IMR-90 (cell line): ENCODE measurements around the gene MEGF11. TPM values are rescaled to one million over a fixed set of nuclear protein-coding genes. Genes with fewer than 3 reads are reported as not detected.

ENCODE experiments used
- ATAC-seq: fragments of 200-7000 bp; cut with Tn5 transposase; 2 replicates; pipeline ENCODE4 v1.9.1; 2020; ENCODE audit warnings: low read depth, mild to moderate bottlenecking, moderate library complexity
- BruUV-seq: library from RNA; stranded (reverse); fragments of 400-500 nt; replicated peaks from 2 replicates; lab custom pipeline; 2021; lab: Mats Ljungman, UMichigan
- CTCF ChIA-PET: fragments of 300-600 bp; formaldehyde crosslinking; extraction: SDS; loops from one replicate; lab custom pipeline; 2021; ENCODE audit warnings: antibody characterized with exemption; lab: Yijun Ruan, JAX
- POLR2A ChIA-PET: fragments of 300-600 bp; sonication (Branson Sonifier 250); formaldehyde crosslinking; loops from one replicate; lab custom pipeline; 2022; ENCODE audit warnings: antibody characterized with exemption; ENCODE audit not compliant: unreplicated experiment; lab: Charles Lee
- DNase-seq: peaks from one replicate; pipeline ENCODE4 v3.0.0; 2013
- H2AFZ ChIP-seq: replicated peaks from 2 replicates; pipeline ENCODE3; 2013; ENCODE audit warnings: low read length, mild to moderate bottlenecking; ENCODE audit not compliant: poor library complexity
- H2AK5ac ChIP-seq: 2 replicates; pipeline ENCODE4 v1.6.1; 2013; ENCODE audit warnings: low read depth, low read length, inconsistent platforms
- H2AK9ac ChIP-seq: replicated peaks from 2 replicates; pipeline ENCODE3; 2013; ENCODE audit warnings: mild to moderate bottlenecking, low read depth, low read length, moderate library complexity; ENCODE audit not compliant: poor library complexity
- H2BK120ac ChIP-seq: 2 replicates; pipeline ENCODE4 v1.6.1; 2013; ENCODE audit warnings: low read depth, low read length, inconsistent platforms
- H2BK15ac ChIP-seq: 3 replicates; pipeline ENCODE4 v1.6.1; 2013; ENCODE audit warnings: low read depth, low read length, inconsistent platforms
- H2BK20ac ChIP-seq: 2 replicates; pipeline ENCODE4 v1.6.1; 2013; ENCODE audit warnings: low read depth, mild to moderate bottlenecking, inconsistent platforms, low read length, moderate library complexity
- H2BK5ac ChIP-seq: 2 replicates; pipeline ENCODE4 v1.6.1; 2013; ENCODE audit warnings: mild to moderate bottlenecking, low read depth, low read length, inconsistent platforms; ENCODE audit not compliant: poor library complexity, severe bottlenecking
- H3K14ac ChIP-seq: replicated peaks from 2 replicates; pipeline ENCODE4 v1.6.1; 2013; ENCODE audit warnings: low read depth, low read length, inconsistent platforms
- H3K18ac ChIP-seq: 2 replicates; pipeline ENCODE4 v1.6.1; 2013; ENCODE audit warnings: low read depth, low read length, control low read depth
- H3K23ac ChIP-seq: 2 replicates; pipeline ENCODE4 v1.6.1; 2013; ENCODE audit warnings: low read depth, low read length, inconsistent platforms
- H3K27ac ChIP-seq: 2 replicates; pipeline ENCODE4 v1.5.1; 2013; ENCODE audit warnings: mild to moderate bottlenecking, control low read depth, low read length; ENCODE audit not compliant: insufficient read depth
- H3K27me3 ChIP-seq: 2 replicates; pipeline ENCODE4 v1.6.1; 2013; ENCODE audit warnings: low read length; ENCODE audit not compliant: control insufficient read depth, insufficient read depth
- H3K36me3 ChIP-seq: 2 replicates; pipeline ENCODE4 v1.6.1; 2013; ENCODE audit warnings: low read length, mixed read lengths; ENCODE audit not compliant: control insufficient read depth, insufficient read depth
- H3K4ac ChIP-seq: 2 replicates; pipeline ENCODE4 v1.6.1; 2013; ENCODE audit warnings: low read depth, low read length, inconsistent platforms
- H3K4me1 ChIP-seq: 2 replicates; pipeline ENCODE4 v1.6.1; 2013; ENCODE audit warnings: low read length, mixed read lengths; ENCODE audit not compliant: control insufficient read depth, insufficient read depth
- H3K4me2 ChIP-seq: 2 replicates; pipeline ENCODE4 v1.6.1; 2013; ENCODE audit warnings: low read depth, mild to moderate bottlenecking, control low read depth, low read length, moderate library complexity
- H3K4me3 ChIP-seq: 2 replicates; pipeline ENCODE4 v1.5.1; 2013; ENCODE audit warnings: low read depth, mild to moderate bottlenecking, control low read depth, low read length, moderate library complexity; ENCODE audit not compliant: insufficient read depth
- H3K56ac ChIP-seq: 2 replicates; pipeline ENCODE4 v1.6.1; 2013; ENCODE audit warnings: low read length, inconsistent platforms; ENCODE audit not compliant: insufficient read depth; ENCODE audit errors: extremely low read depth
- H3K79me1 ChIP-seq, 2 experiments: 2 replicates each; pipeline ENCODE4 v1.6.1; 2013; ENCODE audit warnings: low read length in 2 of 2, inconsistent platforms in 1 of 2, low read depth in 1 of 2
- H3K9ac ChIP-seq: 2 replicates; pipeline ENCODE4 v1.6.1; 2013; ENCODE audit warnings: low read depth, low read length, control low read depth
- H3K9me1 ChIP-seq: 2 replicates; pipeline ENCODE4 v1.6.1; 2013; ENCODE audit warnings: low read length, inconsistent platforms; ENCODE audit not compliant: insufficient read depth
- H3K9me3 ChIP-seq: 2 replicates; pipeline ENCODE4 v1.6.1; 2013; ENCODE audit warnings: low read length; ENCODE audit not compliant: control insufficient read depth, insufficient read depth
- H4K20me1 ChIP-seq: 2 replicates; pipeline ENCODE4 v1.6.1; 2013; ENCODE audit warnings: low read length, inconsistent platforms; ENCODE audit not compliant: insufficient read depth
- H4K5ac ChIP-seq: 2 replicates; pipeline ENCODE4 v1.6.1; 2013; ENCODE audit warnings: mild to moderate bottlenecking, low read depth, low read length, control low read depth
- H4K8ac ChIP-seq, 2 experiments: 2 replicates each; pipeline ENCODE4 v1.6.1; 2013; ENCODE audit warnings: low read depth in 2 of 2, low read length in 2 of 2, control low read depth in 1 of 2, inconsistent platforms in 1 of 2
- H4K91ac ChIP-seq: 2 replicates; pipeline ENCODE4 v1.6.1; 2013; ENCODE audit warnings: low read depth, low read length, inconsistent platforms; ENCODE audit not compliant: insufficient read depth
- BHLHE40 ChIP-seq: fragments of 150-350 bp; IDR thresholded peaks from 2 replicates; pipeline ENCODE4 v1.6.1; 2016; ENCODE audit warnings: mild to moderate bottlenecking, low read depth, low read length
- CEBPB ChIP-seq: IDR thresholded peaks from 2 replicates; pipeline ENCODE4 v1.6.1; 2012; ENCODE audit warnings: low read depth, low read length, improper control_type of control experiment
- CHD1 ChIP-seq: IDR thresholded peaks from 2 replicates; pipeline ENCODE4 v1.6.1; 2012; ENCODE audit warnings: low read depth, low read length, improper control_type of control experiment
- FOS ChIP-seq: fragments of 150-350 bp; IDR thresholded peaks from 2 replicates; pipeline ENCODE4 v1.6.1; 2016; ENCODE audit warnings: low read depth, low read length
- MAFK ChIP-seq: IDR thresholded peaks from 2 replicates; pipeline ENCODE4 v1.6.1; 2012; ENCODE audit warnings: low read depth, low read length, improper control_type of control experiment
- MAZ ChIP-seq: IDR thresholded peaks from 2 replicates; pipeline ENCODE4 v1.6.1; 2012; ENCODE audit warnings: low read depth, mild to moderate bottlenecking, low read length, improper control_type of control experiment, moderate library complexity, borderline replicate concordance
- MXI1 ChIP-seq: IDR thresholded peaks from 2 replicates; pipeline ENCODE4 v1.6.1; 2012; ENCODE audit warnings: low read depth, mild to moderate bottlenecking, low read length, moderate library complexity, borderline replicate concordance
- NFE2L2 ChIP-seq: fragments of 150-350 bp; IDR thresholded peaks from 2 replicates; pipeline ENCODE4 v1.6.1; 2016; ENCODE audit warnings: low read depth, mild to moderate bottlenecking, low read length
- POLR2A ChIP-seq: IDR thresholded peaks from 2 replicates; pipeline ENCODE4 v1.6.1; 2012; ENCODE audit warnings: mild to moderate bottlenecking, low read depth, low read length
- RAD21 ChIP-seq: IDR thresholded peaks from 2 replicates; pipeline ENCODE4 v1.6.1; 2012; ENCODE audit warnings: low read length, improper control_type of control experiment
- RCOR1 ChIP-seq: IDR thresholded peaks from 2 replicates; pipeline ENCODE4 v1.6.1; 2012; ENCODE audit warnings: mild to moderate bottlenecking, low read length, improper control_type of control experiment; ENCODE audit not compliant: insufficient replicate concordance
- RFX5 ChIP-seq: IDR thresholded peaks from 2 replicates; pipeline ENCODE4 v1.8.0; 2012; ENCODE audit warnings: low read depth, mild to moderate bottlenecking, low read length, moderate library complexity
- SMC3 ChIP-seq: fragments of 150-350 bp; IDR thresholded peaks from 2 replicates; pipeline ENCODE4 v1.6.1; 2016; ENCODE audit warnings: low read depth, mild to moderate bottlenecking, antibody characterized with exemption, low read length, moderate library complexity
- WGBS, 2 experiments: methylation state at CpG; one replicate each; pipeline versions ENCODE4 v1.1.5 to v1.1.7; 2013; ENCODE audit warnings: missing lambda C conversion rate in 2 of 2; ENCODE audit not compliant: insufficient read length in 1 of 2; ENCODE audit errors: extremely low coverage in 2 of 2; 5-methylcytosine and 5-hydroxymethylcytosine counted together
- dilution Hi-C: fragments of 300-500 bp; cut with HindIII; formaldehyde crosslinking; loops from one replicate; pipeline ENCODE4 v1.14.3; 2018; ENCODE audit warnings: low sequenced_read_pairs; ENCODE audit not compliant: unreplicated experiment
- in situ Hi-C: fragments of 300-500 bp; cut with MboI; formaldehyde crosslinking; loops from 3 replicates; pipeline ENCODE4 v1.14.3; 2019; ENCODE audit warnings: low sequenced_read_pairs, inconsistent platforms, mixed read lengths
- intact Hi-C: fragments of 100-400 bp; cut with micrococcal nuclease; formaldehyde crosslinking; loops from 2 replicates; pipeline ENCODE4 v1.10.0; 2022
- polyA plus RNA-seq, 3 experiments: library from polyadenylated mRNA; depleted of rRNA; stranded (reverse); fragments of >200 nt; gene quantifications; 2 replicates each; pipeline ENCODE4 v1.2.3, GENCODE V29; 2012; ENCODE audit warnings: low replicate concordance in 1 of 3
- total RNA-seq: library from RNA; depleted of rRNA; stranded (reverse); fragments of >200 nt; gene quantifications from 2 replicates; pipeline ENCODE4 v1.2.3, GENCODE V29; 2012
- TF ChIP-seq, protein P1 (sequence below): fragments of 150-350 bp; IDR thresholded peaks from 2 replicates; pipeline ENCODE4 v1.6.1; 2016; ENCODE audit warnings: low read depth, mild to moderate bottlenecking, low read length, moderate library complexity, borderline replicate concordance
- TF ChIP-seq, protein P2 (sequence below): fragments of 150-350 bp; IDR thresholded peaks from 2 replicates; pipeline ENCODE4 v1.6.1; 2017; ENCODE audit warnings: mild to moderate bottlenecking, antibody characterized with exemption, low read length, low read depth
- TF ChIP-seq, protein P3 (sequence below): conservative IDR thresholded peaks from 2 replicates; pipeline ENCODE4 v1.5.1; 2012; ENCODE audit warnings: mild to moderate bottlenecking, low read depth, low read length, improper control_type of control experiment

The MEGF11 gene
- total and polyA plus RNA-seq, 2 of the 4 experiments (the other 2 are of a cell fraction) = not detected

DNA sequence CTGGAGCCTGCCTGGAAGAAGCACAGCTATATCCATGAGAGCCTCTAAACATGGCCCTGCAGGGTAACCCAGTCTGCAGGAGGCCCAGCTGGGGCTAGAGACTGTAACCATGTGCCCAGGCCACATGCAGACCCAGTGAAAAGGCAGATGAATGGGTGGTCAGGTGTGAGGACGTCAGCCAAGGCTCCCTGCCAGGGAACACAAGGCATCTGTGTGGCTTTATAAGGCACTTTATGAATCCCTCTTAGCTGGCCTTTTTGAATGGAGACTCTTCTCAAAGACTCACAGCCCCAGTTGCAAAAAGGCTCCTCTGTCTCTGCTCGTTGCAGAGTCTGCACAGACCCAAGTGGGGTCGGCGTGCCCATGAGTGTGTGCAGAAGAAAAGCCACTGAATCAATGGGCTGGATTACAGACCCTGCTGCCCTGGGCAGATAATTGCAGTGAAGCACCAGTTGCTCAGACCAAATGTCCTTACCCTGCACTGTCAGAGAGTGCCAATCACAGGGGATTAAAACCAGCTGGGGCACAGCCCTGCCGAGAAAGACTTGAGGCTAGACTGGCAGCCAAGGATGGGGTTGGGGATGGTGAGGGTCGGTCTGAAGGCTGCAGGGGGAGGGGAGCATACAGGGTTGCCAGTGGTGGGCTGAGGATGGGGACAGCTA is 230.1 kb downstream of the MEGF11 start:
- no peak overlapping the region for H2AFZ ChIP-seq
- TF ChIP-seq RFX5 (no peak), RCOR1 (no peak), POLR2A (no peak), MXI1 (no peak), FOS (no peak), NFE2L2 (no peak), SMC3 (no peak), RAD21 (no peak), MAFK (no peak), MAZ (no peak), CHD1 (no peak), CEBPB (no peak), BHLHE40 (no peak)
- TF ChIP-seq, protein P1, sequence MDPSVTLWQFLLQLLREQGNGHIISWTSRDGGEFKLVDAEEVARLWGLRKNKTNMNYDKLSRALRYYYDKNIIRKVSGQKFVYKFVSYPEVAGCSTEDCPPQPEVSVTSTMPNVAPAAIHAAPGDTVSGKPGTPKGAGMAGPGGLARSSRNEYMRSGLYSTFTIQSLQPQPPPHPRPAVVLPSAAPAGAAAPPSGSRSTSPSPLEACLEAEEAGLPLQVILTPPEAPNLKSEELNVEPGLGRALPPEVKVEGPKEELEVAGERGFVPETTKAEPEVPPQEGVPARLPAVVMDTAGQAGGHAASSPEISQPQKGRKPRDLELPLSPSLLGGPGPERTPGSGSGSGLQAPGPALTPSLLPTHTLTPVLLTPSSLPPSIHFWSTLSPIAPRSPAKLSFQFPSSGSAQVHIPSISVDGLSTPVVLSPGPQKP = no peak
- TF ChIP-seq, protein P2, sequence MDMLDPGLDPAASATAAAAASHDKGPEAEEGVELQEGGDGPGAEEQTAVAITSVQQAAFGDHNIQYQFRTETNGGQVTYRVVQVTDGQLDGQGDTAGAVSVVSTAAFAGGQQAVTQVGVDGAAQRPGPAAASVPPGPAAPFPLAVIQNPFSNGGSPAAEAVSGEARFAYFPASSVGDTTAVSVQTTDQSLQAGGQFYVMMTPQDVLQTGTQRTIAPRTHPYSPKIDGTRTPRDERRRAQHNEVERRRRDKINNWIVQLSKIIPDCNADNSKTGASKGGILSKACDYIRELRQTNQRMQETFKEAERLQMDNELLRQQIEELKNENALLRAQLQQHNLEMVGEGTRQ = no peak
- TF ChIP-seq, protein P3, sequence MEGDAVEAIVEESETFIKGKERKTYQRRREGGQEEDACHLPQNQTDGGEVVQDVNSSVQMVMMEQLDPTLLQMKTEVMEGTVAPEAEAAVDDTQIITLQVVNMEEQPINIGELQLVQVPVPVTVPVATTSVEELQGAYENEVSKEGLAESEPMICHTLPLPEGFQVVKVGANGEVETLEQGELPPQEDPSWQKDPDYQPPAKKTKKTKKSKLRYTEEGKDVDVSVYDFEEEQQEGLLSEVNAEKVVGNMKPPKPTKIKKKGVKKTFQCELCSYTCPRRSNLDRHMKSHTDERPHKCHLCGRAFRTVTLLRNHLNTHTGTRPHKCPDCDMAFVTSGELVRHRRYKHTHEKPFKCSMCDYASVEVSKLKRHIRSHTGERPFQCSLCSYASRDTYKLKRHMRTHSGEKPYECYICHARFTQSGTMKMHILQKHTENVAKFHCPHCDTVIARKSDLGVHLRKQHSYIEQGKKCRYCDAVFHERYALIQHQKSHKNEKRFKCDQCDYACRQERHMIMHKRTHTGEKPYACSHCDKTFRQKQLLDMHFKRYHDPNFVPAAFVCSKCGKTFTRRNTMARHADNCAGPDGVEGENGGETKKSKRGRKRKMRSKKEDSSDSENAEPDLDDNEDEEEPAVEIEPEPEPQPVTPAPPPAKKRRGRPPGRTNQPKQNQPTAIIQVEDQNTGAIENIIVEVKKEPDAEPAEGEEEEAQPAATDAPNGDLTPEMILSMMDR = no peak
- H2BK5ac ChIP-seq = no peak overlapping the region
- no peak overlapping the region for H2BK120ac ChIP-seq
- in situ Hi-C loops (no loop called here), dilution Hi-C loops (no loop called here), intact Hi-C loops (no loop called here)
- no peak overlapping the region for H2AK5ac ChIP-seq
- no peak overlapping the region for H3K4me3 ChIP-seq
- no TSS peak for BruUV-seq
- H3K27ac ChIP-seq = no peak overlapping the region
- DNase-seq = no peak
- no peaks in the 10 kb centered on the region for H4K20me1 ChIP-seq
- no peak overlapping the region for H4K8ac ChIP-seq
- H2BK15ac ChIP-seq = no peak overlapping the region
- H3K4me1 ChIP-seq = no peaks in the 10 kb centered on the region
- no peak overlapping the region for H3K4ac ChIP-seq
- H3K23ac ChIP-seq = no peak overlapping the region
- H2AK9ac ChIP-seq = no peak overlapping the region
- H3K14ac ChIP-seq = no peak overlapping the region
- no peak overlapping the region for H3K56ac ChIP-seq
- H4K5ac ChIP-seq = no peak overlapping the region
- no peaks in the 10 kb centered on the region; the same call in 1 of the 2 replicates for H3K9me1 ChIP-seq
- H3K27me3 ChIP-seq = peaks cover 43% of the 10 kb centered on the region
- no peak overlapping the region for H3K18ac ChIP-seq
- no peak overlapping the region for H3K4me2 ChIP-seq
- no peaks in the 10 kb centered on the region for H3K9me3 ChIP-seq
- no peak overlapping the region for H2BK20ac ChIP-seq
- no peak for ATAC-seq
- no peak overlapping the region for H3K9ac ChIP-seq
- H3K36me3 ChIP-seq = no peaks in the 10 kb centered on the region
- ChIA-PET CTCF (no interaction called here), POLR2A (no interaction called here)
- no peaks in the 10 kb centered on the region for H3K79me1 ChIP-seq
- no peak overlapping the region for H4K91ac ChIP-seq
- WGBS, 2 experiments = 34% methylated on average over 5 of the region's 6 CpGs; no CpG with 5 or more reads in 1 of the 2 experiments
